ENCODE measurements around the gene CTNNB1.

GRCh38 chr3:41173926-41174885, 25.1 kb upstream of the CTNNB1 start:
- no peak for TF ChIP-seq CTCF (IDR thresholded peaks at IDR 0.05)
- TF ChIP-seq REST (IDR thresholded peaks at IDR 0.05; ENCODE audit: insufficient read depth in 1 of 2, low read depth in 2 of 2, low read length in 1 of 2): no peak
- TF ChIP-seq POLR2AphosphoS5 (IDR thresholded peaks at IDR 0.05; ENCODE audit: low read depth, low read length): no peak
- no peak for TF ChIP-seq TCF7L2 (IDR thresholded peaks at IDR 0.05; ENCODE audit: low read depth, low read length)
- no peak for TF ChIP-seq SIN3A (IDR thresholded peaks at IDR 0.05; ENCODE audit: borderline replicate concordance, insufficient read depth, low read depth, low read length)
